Camera-type eye (tissue), 1 donor: ENCODE results near the gene GALNT17. TPM values are rescaled to one million over a fixed set of nuclear protein-coding genes. Genes with fewer than 3 reads are reported as not detected.

ENCODE experiments used
- total RNA-seq: library from RNA; depleted of rRNA; stranded (reverse); fragments of >200 nt; gene quantifications from one replicate; pipeline ENCODE4 v1.2.3, GENCODE V29; 2014

Gene GALNT17
- 27.0 TPM for total RNA-seq

DNA sequence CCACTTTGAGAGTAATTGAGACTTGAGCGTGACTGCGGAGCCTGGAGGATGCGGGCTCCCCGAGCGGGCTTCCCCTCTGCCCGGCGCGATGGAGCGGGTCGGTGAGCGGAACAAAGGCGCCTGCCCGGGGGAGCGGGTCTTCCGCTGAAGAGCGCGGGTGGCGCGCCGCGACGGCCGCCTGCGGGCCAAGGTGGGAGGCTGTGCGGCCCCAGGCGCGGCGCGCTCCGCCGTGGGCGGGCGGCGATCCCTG, at the start of gene GALNT17:
Gene GALNT17, plus strand, starts transcription at position 18 of the 250 bp plus-strand sequence.

